Effector memory CD4-positive, alpha-beta T cell (primary cell): Measurements from ENCODE around the gene APELA.
"Not testable (repeated sequence)": the region's sequence is repeated elsewhere in the genome, so short reads cannot be mapped to it uniquely, and the experiment has no call there.

ENCODE experiments used
- DNase-seq, 3 donors: peaks; one replicate each; pipeline ENCODE4 v3.0.0-alpha.2; 2020
- H3K27ac ChIP-seq: 2 replicates; pipeline ENCODE4 v1.7.0; 2013; ENCODE audit warnings: mild to moderate bottlenecking, low read length, moderate library complexity; ENCODE audit not compliant: insufficient read depth, poor library complexity, severe bottlenecking
- H3K27me3 ChIP-seq: replicated peaks from 2 replicates; pipeline ENCODE4 v1.7.0; 2013; ENCODE audit warnings: mild to moderate bottlenecking, low read length; ENCODE audit not compliant: insufficient read depth, control insufficient read depth, poor library complexity, severe bottlenecking
- H3K36me3 ChIP-seq: 2 replicates; pipeline ENCODE4 v1.7.0; 2013; ENCODE audit warnings: mild to moderate bottlenecking, low read length, moderate library complexity; ENCODE audit not compliant: control insufficient read depth, insufficient read depth
- H3K4me1 ChIP-seq: 2 replicates; pipeline ENCODE4 v1.7.0; 2013; ENCODE audit warnings: low read length, mild to moderate bottlenecking; ENCODE audit not compliant: control insufficient read depth, insufficient read depth, poor library complexity, severe bottlenecking
- H3K4me3 ChIP-seq: 2 replicates; pipeline ENCODE4 v1.7.0; 2013; ENCODE audit warnings: low read length, low read depth, mild to moderate bottlenecking; ENCODE audit not compliant: insufficient read depth, poor library complexity, severe bottlenecking
- H3K9me3 ChIP-seq: 2 replicates; pipeline ENCODE4 v1.7.0; 2013; ENCODE audit warnings: mild to moderate bottlenecking, low read length, moderate library complexity; ENCODE audit not compliant: control insufficient read depth

The APELA gene

DNA sequence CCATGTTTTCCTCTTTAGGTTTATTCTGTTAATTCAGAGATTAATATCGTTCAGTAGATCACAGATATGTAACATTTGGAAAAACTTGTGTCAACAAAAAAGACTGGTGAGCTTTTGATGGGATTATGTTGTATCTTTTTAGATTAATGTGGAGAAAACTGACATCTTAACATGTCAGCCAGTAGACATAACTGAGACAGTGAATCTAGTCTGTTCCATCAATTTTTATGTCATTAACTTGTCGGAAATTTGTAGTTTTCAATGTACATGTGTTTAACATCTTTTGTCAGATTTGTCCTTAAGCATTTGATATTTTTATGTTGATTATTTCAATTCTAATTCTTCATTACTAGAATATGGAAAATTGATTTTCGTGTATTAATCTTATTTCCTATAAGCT lies 42.0 kb downstream of the APELA start:
- H3K9me3 ChIP-seq = no peaks in the 10 kb centered on the region
- H3K27me3 ChIP-seq = no peaks in the 10 kb centered on the region
- H3K36me3 ChIP-seq = no peaks in the 10 kb centered on the region
- DNase-seq = no peak
- H3K27ac ChIP-seq = no peak overlapping the region
- H3K4me1 ChIP-seq = no peaks in the 10 kb centered on the region
- no peak overlapping the region for H3K4me3 ChIP-seq

DNA sequence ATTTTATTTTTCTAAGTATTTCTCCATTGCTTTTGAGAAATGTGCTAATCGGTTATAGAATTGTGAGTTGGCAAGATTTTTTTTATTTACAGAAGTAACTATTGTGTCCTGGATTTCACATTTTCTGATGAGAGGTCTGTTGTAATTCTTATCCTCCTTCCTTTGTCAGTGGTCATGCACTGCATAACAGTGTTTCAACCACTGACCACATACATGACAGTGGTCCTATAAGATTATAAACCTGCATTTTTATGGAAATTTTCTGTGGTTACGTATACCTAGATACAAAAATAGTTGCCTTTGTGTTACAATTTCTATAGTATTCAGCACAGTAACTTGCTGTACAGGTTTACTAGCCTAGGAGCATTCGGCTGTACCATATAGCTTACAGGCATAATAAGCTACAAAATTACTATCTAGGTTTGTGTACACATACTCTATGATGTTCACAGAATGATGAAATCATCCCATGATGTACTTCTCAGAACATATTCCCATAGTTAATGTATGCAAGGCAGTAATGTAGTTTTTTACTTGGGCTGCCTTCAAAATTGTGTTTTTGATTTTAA lies 47.8 kb downstream of the APELA start:
- no peaks in the 10 kb centered on the region for H3K27me3 ChIP-seq
- H3K4me3 ChIP-seq = no peak overlapping the region
- H3K4me1 ChIP-seq = no peaks in the 10 kb centered on the region
- H3K36me3 ChIP-seq = no peaks in the 10 kb centered on the region
- no peaks in the 10 kb centered on the region for H3K9me3 ChIP-seq
- no peak for DNase-seq
- no peak overlapping the region for H3K27ac ChIP-seq

DNA sequence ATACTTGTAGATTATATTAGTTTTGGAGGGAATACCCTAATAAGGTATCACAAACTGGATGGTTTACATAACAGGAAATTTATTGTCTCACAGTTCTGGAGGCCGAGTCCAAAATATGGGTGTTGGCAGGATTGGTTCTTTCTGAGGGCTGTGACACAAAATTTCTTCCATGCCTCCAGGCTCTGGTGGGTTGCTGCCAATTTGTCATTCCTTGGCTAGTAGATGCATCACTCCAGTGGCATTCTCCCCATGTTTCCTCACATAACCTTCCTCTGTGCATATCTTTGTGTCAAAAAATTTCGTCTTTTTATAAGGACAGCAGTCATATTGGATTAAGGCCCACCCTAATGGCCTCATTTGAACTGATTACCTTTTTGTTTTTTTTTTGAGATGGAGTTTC lies 49.3 kb downstream of the APELA start:
- Histone ChIP-seq H3K4me1 (no peaks in the 10 kb centered on the region), H3K27me3 (no peaks in the 10 kb centered on the region), H3K4me3 (no peak overlapping the region), H3K9me3 (no peaks in the 10 kb centered on the region), H3K36me3 (no peaks in the 10 kb centered on the region), H3K27ac (no peak overlapping the region)
- DNase-seq = no peak

DNA sequence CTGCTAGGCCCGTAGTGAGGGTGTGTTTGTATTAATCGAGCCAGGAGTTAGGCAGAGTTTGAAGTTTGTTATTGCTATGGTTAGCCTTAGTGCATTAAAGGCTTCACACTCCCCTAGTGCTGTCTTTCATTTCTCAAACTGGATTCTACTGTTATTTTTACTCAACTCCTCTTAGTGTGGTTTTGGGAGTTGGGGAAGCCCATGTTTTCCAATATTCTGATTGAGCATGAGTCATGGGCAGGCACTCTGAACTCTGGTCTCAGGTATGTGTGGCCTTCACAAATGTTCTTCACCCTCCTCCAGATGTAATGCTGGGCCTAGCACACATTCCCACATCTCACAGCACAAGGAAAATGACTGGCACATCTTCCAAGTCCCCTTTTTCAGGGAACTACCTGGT lies 50.1 kb downstream of the APELA start:
- not testable (repeated sequence) for H3K9me3 ChIP-seq, H3K27ac ChIP-seq, DNase-seq

DNA sequence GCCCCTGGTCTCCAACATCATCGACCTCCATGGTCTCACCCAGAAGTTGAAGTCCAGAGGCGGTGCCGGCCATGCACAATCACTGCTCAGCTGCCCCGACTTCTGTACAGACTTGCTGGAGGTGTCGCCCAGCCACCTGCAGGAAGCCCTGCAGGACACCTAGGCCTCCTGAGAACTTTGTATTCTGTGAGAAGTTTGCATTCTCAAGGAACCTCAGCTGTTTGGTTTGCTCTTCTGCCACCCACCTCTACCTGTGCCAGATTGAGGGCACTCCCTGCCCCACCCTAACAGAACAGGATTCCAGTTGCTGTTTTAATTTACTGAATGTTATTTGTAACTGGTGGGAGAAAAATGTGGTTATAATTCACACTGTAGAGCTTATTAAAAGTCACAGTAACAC lies 53.7 kb downstream of the APELA start:
- H3K27me3 ChIP-seq = no peaks in the 10 kb centered on the region

More for the DNA sequence above, 50.1 kb downstream of the APELA start:
- H3K4me3 ChIP-seq, H3K4me1 ChIP-seq, H3K36me3 ChIP-seq, H3K27me3 ChIP-seq: not testable (repeated sequence)

DNA sequence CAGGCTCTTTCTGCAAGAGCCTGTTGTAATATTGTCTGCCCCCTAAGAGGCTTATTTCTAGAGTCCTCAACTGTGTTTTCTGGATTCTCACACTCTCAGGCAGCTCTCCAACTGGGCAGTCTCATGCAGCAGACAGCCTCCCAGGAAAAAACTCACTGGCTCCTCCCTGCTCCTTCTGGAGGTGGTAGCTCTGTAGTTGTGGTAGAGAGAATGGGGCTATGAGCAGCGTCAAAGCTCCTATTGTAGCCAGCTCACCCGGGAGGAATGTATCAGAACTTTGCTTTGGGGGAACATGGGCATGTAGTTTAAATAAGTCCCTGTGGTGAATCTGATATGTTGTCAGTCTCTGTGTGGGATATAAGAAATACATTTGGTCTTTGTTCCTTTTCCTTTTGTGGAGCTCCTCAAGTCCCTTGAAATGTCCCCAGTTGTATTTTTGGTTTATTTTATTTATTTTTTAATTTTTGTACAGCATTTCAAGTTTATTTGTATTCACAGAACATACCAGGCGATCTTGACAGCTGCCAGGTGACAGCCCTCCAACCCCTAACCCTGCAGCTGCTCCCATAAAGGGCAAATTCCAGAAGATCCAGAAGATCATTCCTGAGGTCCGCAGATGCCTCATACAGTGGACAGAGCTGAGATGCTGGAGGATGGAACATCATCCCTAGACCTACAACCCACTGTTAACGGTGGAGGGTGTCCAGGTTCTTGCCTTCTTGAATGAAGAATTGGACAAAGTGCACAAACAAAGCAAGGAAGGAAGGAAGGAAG lies 54.8 kb downstream of the APELA start:
- no peak for DNase-seq
- Histone ChIP-seq H3K27me3 (no peaks in the 10 kb centered on the region), H3K27ac (no peak overlapping the region), H3K9me3 (no peaks in the 10 kb centered on the region), H3K4me1 (no peaks in the 10 kb centered on the region), H3K36me3 (no peaks in the 10 kb centered on the region), H3K4me3 (no peak overlapping the region)

More for the DNA sequence above, 53.7 kb downstream of the APELA start:
- DNase-seq = no peak
- H3K27ac ChIP-seq = no peak overlapping the region
- no peak overlapping the region for H3K4me3 ChIP-seq
- no peaks in the 10 kb centered on the region for H3K4me1 ChIP-seq
- H3K9me3 ChIP-seq = no peaks in the 10 kb centered on the region
- H3K36me3 ChIP-seq = no peaks in the 10 kb centered on the region

DNA sequence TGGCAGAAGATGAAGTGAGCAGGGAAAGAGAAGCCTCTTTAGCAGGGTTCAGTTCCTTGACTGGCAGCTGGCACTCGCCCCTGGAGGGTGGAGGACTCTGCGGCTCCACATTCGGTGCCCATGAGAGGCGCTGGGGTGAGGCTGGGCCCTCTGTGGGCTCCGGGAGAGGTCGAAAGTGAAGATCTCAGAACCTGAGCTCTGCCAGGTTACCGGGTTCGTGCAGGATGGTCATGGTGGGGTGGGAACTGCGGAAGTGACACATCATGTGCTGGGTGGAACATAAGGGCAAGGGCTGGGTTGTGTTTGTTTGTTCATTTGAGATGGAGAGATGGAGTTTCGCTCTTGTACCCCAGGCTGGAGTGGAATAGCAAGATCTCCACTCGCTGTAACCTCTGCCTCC lies 56.3 kb downstream of the APELA start:
- no peak for DNase-seq
- no peak overlapping the region for H3K4me3 ChIP-seq

DNA sequence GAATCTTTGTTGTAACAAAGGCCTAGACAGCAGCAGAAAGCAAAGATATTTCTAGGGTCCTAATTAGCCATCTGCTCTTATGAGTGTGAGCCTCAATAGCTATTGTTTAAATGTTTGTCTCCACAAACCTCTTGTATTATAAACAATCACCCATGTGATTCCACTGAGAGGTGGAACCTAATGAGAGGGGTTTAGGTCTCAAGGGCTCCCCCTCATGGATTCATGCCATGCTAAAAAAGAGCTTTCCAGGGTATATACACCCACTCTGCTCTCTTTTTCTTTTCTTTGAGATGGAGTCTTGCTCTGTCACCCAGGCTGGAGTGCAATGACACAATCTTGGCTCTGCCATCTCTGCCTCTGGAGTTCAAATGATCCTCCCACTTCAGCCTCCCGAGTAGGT lies 58.4 kb downstream of the APELA start:
- no peaks in the 10 kb centered on the region for H3K36me3 ChIP-seq
- H3K27ac ChIP-seq = no peak overlapping the region
- H3K9me3 ChIP-seq = no peaks in the 10 kb centered on the region
- H3K27me3 ChIP-seq = peaks cover 3% of the 10 kb centered on the region
- H3K4me3 ChIP-seq = no peak overlapping the region
- H3K4me1 ChIP-seq = no peaks in the 10 kb centered on the region
- no peak for DNase-seq

More for the DNA sequence above, 56.3 kb downstream of the APELA start:
- H3K36me3 ChIP-seq = no peaks in the 10 kb centered on the region
- H3K27ac ChIP-seq = no peak overlapping the region
- no peaks in the 10 kb centered on the region for H3K9me3 ChIP-seq
- no peaks in the 10 kb centered on the region for H3K4me1 ChIP-seq
- H3K27me3 ChIP-seq = no peaks in the 10 kb centered on the region

DNA sequence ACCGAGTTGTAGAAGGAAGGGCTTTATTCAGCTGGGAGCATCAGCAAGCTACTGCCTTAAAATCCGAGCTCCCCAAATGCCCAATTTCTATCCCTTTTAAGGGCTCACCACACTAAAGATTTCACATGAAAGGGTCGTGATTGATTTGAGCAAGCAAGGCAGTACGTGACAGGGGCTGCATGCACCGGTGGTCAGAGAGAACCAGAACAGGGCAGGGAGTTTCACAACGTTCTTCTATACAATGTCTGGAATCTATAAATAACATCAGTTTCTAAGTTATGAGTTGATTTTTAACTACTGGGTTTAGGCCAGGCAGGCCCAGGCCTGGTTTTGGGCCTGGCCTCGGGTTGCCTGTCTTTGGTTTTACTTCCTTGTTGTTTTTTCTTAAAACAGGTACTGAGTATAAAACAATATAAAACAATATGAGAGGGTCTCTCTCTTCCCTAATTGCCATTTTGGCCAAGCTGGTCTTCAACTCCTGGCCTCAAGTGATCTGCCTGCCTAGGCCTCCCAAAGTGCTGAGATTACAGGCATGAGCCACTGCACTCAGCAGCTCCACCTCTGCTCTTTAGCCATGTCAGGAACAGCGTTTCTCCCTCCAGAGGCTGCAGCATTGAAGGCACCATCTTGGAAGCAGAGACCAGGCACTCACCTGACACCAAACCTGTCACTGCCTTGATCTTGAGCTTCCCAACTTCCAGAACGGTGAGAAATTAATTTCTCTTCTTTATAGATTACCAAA lies 59.1 kb downstream of the APELA start:
- not testable (repeated sequence) for H3K4me1 ChIP-seq, H3K4me3 ChIP-seq, H3K27me3 ChIP-seq, H3K36me3 ChIP-seq, H3K9me3 ChIP-seq, DNase-seq, H3K27ac ChIP-seq
